GM21367 (cell line): Measurements from ENCODE around the gene TTC27.
"Not testable (repeated sequence)": the region's sequence is repeated elsewhere in the genome, so short reads cannot be mapped to it uniquely, and the experiment has no call there.

ENCODE experiments used
- ATAC-seq: cut with Tn5 transposase; IDR thresholded peaks from one replicate; pipeline ENCODE4 v1.9.1; 2021; ENCODE audit not compliant: unreplicated experiment

TTC27 gene

GRCh38 chr2:32718752-32719151 is 90.9 kb downstream of the TTC27 start:
- ATAC-seq, result no peak

DNA sequence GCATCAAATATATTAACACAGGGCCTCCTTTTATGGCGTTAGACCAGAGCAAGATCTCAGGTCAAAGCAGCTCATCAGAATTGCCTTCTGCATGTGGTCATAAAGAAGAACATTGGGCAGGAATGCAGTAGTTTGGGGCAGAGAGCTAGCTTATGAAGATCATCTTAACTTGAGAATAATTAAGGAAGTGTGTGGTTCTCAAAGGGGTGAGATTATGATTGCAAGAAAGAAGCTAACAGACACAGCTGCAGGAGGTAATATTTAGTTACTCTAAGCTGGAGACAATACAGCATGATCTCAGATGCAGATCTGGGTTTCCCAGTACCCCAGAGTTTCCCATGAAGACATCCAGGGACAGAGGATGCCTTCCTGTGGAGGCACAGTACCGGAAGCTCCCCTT is 91.6 kb downstream of the TTC27 start:
- no peak for ATAC-seq

GRCh38 chr2:32719933-32720716 is 92.3 kb downstream of the TTC27 start:
- ATAC-seq, result no peak

- no peak for ATAC-seq
Observed at GRCh38 chr2:32720771-32721170, 92.9 kb downstream of the TTC27 start.

GRCh38 chr2:32721376-32721775 is 93.5 kb downstream of the TTC27 start:
- ATAC-seq, result no peak

GRCh38 chr2:32723467-32724079 is 95.7 kb downstream of the TTC27 start:
- no peak for ATAC-seq

GRCh38 chr2:32726678-32727077 is 98.8 kb downstream of the TTC27 start:
- ATAC-seq, result not testable (repeated sequence)

GRCh38 chr2:32727157-32727556 is 99.3 kb downstream of the TTC27 start:
- ATAC-seq, result no peak

DNA sequence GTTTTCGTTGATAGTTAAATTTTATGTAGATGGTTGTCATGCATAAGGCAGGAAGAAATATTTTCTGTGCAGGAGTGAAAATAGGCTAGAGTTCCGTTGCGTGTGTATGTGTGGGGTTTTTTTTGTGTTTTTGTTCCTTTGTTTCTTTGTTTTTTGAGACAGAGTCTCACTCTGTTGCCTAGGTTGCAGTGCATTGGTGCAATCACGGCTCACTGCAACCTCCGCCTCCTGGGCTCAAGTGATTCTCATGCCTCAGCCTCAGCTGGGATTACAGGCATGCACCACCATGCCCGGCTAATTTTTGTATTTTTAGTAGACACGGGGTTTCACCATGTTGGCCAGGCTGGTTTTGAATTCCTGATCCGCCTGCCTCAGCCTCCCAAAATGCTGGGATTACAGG is 103.1 kb downstream of the TTC27 start:
- not testable (repeated sequence) for ATAC-seq

- no peak for ATAC-seq
Observed at GRCh38 chr2:32732120-32732519, 104.3 kb downstream of the TTC27 start.

DNA sequence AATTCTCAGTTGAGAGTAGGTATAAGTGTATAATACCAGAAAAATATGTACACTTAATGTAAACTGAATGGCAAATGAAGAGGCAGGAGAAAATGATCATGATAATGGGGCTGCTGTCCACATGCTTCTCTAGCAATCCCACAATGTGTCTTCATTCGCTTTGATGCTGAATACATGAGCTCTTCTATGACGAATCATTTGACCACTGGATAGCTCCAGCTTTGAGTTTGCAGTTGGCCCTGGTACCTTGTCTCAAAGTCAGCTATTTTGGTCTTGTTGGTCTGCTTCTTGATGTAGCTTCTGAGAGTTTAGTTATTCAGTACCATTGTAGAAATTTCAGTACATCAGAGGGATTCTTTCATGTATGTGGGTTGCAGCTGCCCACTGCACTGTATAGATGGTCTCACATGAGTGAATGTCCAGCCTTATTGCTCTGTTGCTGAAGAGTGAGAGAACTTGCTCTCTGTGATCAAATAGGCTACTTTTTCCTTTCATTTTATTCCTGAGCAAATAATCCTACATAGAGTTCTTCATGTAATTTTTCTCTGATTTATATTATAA is 105.1 kb downstream of the TTC27 start:
- no peak for ATAC-seq

GRCh38 chr2:32735348-32735747 is 107.5 kb downstream of the TTC27 start:
- no peak for ATAC-seq

- no peak for ATAC-seq
Observed at GRCh38 chr2:32738939-32739338, 111.1 kb downstream of the TTC27 start.

DNA sequence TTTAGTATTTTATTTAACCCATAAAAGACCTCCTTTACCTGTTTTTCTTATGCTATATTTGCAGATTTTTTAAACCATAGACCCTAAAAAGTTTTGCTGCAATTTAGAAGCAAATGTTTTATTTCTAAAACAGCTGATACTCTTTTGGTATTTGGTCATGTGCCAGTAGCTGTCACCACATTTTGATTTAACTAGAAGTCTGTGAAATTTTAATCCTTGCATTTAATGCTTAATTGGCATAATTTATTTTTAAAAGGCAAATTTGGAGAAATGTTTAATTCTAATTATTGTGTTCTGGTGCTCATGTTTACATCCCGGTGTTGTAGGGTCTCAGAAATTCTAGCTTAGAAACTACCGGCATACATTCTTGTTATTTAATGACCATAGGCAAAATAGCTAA is 111.8 kb downstream of the TTC27 start:
- no peak for ATAC-seq

DNA sequence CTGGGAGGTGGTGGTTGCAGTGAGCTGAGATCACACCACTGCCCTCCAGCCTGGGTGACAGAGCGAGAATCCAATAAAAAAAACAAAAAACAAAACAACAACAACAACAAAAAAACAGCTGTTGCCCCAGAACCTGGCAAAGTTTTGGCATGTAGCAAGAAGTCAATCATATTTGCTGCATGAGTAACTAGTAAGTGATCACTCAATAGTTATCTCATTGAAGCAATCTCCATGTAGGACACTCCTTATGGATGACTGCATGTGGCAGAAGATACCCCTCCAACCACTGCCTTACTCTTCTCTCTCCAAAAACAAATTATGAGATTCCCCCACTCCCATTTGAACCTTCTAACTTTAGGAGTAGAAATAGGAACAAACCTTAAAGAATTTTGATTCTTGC is 113.7 kb downstream of the TTC27 start:
- no peak for ATAC-seq

- no peak for ATAC-seq
Observed at GRCh38 chr2:32742376-32742775, 114.5 kb downstream of the TTC27 start.

DNA sequence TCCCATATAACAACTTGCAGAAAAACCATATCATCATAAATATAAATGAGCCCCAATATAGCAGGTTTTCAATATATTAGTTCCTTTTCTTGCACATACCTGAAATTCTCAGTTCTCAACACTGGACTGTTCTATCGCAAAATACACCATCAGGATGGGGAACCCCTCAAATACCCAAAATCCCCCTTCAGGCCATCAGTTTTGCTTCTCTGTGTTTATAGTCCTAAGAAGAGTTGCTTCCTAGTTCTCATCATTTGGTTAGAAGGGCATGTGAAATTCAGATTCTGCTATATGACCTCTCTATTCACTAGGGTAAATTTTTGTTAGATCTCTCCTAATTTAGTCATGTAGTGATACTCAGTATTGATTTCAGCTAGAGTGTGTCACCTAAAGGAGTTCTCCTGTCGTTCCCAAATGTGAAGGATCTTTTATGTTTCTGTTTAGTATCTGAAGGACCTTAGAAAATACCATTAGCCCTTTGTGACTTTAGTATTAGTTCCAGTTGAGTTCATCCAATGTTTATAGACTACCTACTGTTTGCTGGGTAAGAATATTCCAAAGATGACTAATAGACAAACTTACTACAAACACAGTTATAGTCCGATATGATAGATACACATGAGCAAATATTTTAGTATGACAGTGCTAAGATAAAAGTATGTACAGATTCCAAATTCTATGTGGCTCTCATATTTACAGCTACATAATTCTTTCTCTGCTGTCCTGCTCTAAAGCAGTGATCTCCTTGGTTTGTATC is 115.8 kb downstream of the TTC27 start:
- ATAC-seq, result no peak

DNA sequence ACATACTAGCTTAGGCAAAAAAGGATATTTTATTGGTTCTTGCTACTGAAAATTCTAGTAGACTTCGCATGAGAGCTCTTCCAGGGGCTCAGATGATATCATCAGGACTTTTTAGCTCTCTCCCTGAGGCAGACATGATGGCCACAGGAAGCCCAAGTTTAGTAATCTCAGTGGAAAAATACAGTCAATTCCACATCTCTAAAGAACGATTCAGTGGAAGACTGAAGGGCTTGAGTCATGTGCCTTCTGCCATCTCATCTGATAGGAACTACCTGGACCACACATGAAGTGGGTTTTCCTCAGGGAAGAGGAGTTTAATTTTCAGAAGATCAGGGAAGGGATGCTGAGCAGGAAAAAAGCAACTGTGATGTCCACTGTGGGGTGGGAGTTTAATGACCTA is 117.3 kb downstream of the TTC27 start:
- ATAC-seq, result no peak

- no peak for ATAC-seq
Observed at GRCh38 chr2:32745675-32746074, 117.8 kb downstream of the TTC27 start.

GRCh38 chr2:32746669-32747068 is 118.8 kb downstream of the TTC27 start:
- ATAC-seq, result no peak

GRCh38 chr2:32748158-32748557 is 120.3 kb downstream of the TTC27 start:
- no peak for ATAC-seq

DNA sequence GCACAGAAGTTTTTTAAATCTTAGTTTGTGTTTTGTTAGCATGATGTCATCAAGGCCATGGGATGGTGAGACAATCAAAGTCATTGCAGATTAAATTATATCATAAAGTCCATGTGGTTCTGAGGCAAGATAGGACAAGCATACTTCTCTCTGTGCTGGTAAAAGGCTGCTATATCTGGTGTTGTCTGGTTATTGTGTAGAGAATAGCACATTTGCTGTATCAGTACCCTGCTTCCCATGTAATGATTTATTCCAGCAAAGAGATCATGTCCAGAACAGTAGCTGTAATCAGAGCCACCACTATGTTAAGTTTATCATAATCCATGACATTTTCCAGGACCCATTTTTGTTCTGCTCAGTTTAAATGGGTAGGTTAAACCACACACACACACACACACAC is 123.0 kb downstream of the TTC27 start:
- no peak for ATAC-seq
